HG03139 (cell line): ENCODE measurements around the gene BAHCC1.

ENCODE experiments used
- ATAC-seq: cut with Tn5 transposase; IDR thresholded peaks from one replicate; pipeline ENCODE4 v1.9.1; 2021; ENCODE audit not compliant: unreplicated experiment

The BAHCC1 gene

DNA sequence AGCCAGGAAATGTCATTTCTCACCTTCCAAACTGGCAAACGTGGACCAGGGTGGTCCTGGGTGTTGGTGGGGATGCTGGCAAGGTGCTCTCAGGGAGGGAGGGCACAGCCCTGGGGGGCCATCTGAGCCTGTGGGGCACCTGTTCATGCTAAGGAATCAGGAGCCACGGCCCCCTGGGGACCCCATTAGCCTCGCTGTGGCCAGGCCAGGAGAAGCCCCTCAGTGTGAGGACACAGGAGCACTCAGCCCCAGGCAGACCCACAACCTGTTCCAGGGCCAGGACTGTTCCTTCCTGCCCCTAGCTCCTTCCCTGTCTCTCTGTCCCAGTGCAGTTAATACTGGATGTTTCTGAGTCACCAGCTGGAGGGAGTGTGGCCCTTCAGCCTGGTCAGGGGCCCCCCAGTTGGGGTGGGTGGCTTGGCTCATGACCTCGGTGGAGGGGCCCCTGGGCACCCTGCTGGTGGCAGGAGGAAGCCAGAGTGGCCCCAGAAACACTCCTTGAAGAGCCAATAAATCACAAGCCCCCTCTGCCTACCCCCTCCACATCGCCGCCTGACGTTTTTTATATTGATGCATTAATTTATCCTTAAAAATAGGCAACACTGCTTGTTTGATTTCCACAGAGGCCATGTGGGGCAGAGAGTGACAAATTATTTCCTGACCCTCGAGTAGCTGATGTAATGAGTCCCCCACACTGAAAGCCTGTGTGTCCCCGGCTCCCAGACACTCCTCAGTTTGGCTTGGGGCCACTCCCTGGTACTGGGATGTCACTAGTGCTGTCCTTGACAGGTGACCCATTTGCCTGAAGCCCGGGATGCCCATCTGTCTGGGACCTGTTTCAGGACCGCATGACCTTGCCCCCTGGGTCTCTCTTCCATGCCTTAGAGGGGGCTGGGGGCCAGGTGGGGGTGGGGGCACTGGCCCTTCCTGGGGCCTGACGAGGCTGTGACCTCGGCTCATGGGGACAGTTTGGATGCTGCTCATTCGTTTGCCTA, 95.0 kb downstream of the BAHCC1 start:
- no peak for ATAC-seq

DNA sequence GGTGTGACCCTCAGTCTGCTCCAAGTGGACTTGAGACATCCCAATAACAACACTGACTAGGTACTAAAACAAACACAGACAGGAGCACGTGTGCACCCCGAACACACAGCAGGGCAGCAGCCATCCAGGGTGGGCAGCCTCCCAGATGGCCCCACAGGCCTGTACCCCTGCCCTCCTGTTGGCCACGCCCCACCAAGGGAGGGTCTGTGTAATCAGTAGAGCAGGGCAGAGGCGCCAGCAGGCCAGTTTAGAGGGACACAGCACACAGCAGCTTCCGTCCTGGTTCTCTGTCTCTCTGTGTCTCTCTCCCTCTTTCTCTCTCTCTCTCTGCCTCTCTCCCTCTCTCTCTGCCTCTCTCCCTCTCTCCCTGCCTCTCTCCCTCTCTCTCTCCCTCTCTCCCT, 95.9 kb downstream of the BAHCC1 start:
- ATAC-seq, result no peak

DNA sequence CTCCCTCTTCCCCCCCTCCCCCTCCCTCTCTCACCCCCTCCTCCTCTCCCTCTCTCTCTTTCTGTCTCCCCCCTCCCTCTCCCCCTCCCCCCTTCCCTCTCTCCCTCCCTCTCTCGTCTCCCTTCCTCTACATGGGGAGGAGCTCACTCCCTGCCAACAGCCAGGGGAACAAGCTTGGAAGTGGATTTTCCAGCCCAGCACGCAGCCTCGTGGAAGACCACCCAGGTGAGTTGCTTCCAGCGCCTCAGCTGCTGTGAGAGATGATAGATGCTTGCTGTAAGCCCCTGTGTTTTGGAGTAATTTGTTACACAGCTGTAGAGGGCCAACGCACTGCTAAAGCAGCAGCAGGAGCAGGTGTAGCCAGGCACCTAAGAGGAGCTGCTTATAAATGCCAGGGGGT, 96.5 kb downstream of the BAHCC1 start:
- ATAC-seq, result no peak

DNA sequence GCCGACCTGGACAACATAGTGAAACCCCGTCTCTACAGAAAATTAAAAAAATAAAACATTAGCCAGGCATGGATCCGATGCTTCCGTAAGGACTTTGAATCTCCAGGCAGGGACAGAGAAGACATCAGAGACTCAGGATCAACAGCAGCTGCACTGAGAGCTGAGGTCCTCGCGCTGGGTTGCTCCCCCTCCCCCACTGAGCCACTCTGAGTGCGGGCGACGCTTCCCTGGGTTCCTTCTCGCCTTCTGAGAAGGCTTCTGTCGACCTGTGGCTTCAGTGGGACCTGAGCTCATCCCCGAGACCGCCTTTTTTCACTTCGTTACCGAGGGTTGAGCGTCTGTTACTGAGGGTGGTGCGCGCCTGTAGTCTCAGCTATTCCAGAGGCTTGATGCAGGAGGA, 96.9 kb downstream of the BAHCC1 start:
- no peak for ATAC-seq

DNA sequence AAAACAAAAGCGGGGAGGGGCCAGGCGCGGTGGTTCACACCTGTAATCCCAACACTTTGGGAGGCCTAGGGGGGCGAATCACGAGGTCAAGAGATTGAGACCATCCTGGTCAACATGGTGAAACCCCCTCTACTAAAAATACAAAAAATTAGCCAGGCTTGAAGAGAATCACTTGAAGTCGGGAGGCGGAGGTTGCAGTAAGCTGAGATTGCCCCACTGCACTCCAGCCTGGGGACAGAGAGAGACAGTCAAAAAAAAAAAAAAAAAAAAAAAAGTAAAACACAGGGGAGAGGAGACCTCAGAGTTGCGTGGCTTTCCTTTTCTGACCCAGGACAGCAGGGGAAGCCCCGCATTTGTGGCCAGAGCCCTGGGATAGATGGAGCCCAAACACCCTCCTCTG, 97.4 kb downstream of the BAHCC1 start:
- ATAC-seq, result no peak

DNA sequence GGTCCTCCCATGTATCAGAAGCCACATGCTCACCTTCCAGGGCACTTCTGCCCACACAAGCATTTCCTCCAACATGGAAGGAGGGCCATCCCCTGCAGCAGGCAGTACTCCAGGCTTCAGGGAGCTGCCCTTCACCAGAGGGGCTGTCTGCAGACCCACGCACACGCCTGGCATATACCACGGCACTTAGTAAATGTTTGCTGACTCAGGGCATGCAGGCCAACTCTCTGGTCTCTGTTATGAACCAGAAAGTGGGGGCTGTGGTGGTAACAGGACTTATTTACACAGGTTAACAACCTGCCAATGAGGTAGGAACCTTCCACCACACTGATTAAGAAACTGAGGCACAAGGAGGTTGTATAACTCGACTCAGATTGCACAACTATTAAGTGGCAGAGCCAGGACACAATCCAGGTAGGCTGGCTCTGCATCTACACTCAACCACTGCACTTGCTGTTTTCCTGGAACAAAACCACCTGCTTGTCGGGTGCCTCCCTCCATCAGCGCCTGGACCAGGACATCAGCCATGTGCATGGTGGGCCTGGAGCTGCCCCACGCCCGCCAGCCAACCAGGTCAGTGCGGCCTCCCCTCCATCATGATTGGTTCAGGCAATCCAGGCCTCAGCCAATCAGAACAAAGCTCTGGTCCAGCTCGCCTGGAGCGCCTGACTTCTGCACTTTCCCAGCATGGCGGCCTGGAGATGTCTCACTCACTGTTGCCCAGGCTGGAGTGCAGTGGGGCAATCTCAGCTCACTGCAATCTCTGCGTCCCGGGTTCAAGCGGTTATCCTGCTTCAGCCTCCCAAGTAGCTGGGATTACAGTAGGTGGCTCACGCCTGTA, 98.2 kb downstream of the BAHCC1 start:
- ATAC-seq, result no peak

DNA sequence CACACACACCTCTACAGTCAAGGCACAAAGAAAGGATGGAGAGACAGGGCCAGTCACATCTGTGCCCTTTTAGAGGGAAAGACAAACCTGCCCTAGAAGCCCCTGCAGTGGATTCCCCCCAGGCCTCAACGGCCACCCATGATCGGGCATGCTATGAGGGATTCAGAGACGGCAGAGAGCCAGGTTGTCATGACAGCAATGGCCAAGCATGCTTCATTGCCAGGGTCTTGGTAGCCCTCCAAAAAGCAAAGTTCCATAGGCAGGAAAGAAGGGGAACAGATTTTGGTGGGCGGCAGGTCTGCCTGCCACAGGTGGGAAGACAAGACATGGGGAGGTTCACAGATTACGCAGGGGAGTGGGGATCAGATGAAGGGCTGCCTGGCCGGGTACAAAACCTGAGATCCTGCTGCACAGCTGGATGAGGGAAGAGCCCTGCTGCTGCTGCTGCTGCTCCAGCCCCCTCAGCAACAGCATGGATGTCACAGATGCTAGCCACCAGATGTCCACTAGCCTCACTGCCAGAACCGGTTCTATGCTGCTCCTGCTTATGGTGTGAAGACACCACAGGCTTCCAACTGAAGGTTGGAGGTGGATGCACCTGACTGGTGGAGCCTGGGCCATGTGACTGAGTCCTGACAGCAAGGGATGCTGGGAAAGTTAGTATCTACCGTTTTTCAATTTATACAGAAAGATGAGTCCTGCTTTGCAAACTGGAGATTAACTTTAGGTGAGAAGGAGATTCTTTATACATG, 99.5 kb downstream of the BAHCC1 start:
- no peak for ATAC-seq

DNA sequence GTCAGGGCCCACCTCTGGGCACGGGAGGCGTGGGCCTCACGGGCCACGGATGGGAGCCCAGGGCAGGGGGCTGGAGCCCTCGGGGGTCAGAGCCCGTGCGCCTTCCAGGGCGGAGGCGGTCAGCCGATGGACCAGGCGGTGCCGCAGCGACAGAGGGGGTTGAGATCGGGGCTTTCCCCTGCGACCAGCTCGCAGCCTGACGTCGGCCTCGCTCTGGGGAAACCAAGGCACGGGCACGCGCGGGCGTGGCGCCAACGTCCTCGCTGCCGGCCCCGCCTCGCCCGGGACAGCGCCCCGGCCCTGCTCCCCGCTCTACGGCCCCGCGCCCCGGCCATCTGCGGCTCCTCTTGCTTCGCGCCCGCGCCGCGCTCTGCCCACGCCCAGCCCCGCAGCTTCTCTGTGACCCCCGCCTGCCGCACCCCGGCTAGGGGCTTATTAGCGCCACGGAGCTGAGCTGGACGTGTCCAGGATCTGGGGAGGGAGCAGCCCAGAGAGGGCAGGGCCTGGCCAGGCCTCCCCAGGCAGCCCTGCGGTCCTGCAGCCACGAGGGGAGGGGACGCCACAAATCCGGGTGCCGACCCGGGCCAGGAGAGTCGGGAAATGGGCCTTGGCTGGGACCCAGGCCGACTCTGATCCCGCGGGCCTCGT, 103.8 kb downstream of the BAHCC1 start:
- no peak for ATAC-seq

DNA sequence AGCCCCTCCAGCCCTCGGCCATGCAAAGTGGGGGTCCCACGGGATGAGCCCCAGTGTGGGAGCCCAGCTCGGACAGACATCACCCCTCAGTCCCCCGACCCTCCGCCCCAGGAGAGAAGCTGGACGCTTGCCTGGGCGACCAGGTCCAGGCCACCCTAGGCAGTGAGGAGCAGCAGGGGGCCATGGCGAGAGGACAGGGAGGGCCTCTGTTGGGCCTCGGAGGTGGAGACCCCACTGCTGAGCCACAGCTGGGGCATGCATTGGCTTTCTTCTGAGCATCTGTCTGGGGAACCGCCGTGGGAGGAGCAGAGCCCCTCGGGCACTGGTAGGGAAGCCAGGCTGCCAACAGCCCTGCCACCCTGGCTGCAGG, 104.3 kb downstream of the BAHCC1 start:
- no peak for ATAC-seq

DNA sequence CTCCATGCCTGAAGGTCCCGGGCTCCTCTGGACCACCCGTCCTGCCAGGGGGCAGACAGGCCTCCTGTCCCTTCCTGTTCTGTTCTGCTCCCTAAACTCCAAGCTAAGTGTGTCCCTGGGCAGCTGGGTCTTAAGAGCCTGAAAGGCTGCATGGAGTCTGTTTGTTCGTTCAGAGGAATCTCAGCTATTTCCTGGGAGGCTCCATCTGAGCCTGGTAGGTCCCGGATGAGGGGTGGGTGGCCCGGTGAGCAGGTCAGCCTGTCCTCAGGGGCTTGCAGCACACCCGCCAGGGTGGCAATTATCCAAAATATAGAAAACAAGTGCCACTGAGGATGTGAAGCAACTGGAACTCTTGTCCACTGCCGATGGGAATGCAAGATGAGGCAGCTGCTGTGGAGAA, 104.8 kb downstream of the BAHCC1 start:
- ATAC-seq, result no peak

DNA sequence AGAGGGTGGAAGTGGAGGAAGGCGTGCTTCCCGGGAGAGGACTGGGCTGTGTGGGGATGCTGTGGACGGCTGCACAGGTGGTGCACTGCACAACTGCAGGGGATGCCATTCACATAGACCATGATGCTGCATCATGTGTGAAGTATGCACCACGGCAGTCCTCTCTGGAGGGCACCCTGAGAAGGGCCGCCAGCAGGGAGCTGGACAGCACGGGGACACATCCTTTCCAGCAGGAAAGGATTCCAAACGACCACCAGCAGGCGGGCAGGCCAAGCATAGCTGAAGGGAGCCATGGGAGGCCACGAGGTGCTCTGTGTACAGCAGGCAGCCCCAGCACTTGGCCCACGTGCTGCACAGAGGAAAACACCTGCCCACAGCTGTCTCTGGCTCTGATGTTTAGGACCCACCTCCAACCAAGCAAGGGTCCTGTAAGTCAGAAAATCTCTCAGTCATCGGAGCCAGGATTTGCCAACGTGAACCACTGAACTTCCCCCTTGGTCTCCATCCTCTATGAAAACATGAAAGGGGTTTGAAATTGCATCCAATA, 107.3 kb downstream of the BAHCC1 start:
- no peak for ATAC-seq

DNA sequence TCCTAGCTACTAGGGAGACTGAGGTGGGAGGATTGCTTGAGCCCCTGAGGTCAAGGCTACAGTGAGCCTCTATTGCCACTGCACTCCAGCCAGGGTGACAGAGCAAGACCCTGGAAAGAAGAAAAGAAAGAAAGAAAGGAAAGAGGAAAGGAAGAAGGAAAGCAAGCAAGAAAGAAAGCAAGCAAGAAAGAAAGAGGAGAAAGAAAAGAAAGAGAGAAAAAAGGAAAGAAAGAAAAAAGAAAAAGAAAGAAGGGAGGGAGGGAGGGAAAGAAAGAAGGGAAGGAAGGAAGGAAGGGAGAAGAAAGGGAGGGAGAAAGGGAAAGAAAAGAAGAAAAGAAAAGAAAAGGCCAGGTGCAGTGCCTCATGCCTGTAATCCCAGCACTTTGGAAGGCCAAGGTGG, 108.4 kb downstream of the BAHCC1 start:
- no peak for ATAC-seq

DNA sequence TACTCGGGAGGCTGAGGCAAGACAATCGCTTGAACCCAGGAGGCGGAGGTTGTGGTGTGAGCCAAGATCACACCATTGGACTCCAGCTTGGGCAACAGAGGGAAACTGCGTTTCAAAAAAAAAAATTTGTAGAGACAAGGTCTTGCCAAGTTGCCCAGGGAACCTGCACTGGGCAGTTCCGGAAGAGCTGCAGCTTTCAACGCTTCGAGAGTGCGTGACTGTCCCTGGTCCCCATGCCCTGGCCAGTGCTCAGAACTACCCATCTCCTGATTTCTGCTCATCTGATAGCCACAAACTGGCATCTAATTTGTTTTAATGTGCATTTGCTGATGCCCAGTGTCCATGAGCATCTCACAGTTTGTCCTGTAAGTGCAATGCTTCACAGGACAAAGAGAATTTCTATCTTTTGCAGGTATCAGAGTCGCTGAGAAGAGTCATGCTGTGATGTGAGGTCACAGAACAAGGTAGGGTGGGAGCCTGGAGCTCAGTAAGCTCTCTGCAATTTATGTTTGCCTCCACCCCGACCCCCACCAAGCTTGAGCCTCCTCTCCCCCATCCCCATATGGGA, 113.5 kb downstream of the BAHCC1 start:
- ATAC-seq, result no peak

DNA sequence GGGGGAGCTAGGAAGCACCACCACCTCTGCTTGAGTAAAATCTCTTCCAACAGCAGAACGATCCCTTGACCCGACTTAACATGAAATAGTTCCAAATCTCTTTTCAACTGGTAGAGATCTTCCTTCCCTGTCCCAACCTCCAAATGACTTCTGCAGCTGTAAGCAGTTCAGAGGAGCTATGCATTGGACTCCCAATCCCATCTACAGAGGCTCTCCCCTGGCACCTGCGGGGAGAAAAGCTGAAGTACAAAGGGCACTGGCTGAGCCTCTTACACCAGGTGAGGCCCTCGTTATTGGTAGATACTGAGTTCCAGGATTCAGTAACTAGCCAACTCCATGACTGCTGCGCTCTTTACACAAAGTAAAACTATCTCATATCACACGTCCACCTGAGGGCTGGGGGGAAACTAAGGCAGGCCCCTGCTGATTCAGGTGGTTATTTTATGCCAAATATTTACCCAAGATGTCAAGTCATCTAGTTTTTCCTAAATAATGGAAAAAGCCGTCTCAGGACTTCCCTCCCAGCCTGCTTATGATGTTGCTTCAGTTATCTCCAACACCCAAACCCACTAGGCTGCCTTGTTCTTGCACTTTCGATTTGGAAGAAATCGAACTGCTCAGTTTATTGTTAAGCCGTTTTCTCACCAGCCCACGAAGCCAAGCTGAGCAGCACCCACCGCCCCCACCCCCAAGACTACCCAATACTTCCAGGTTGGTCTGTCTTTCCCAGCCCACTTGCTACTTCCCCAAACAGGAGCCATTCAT, 114.1 kb downstream of the BAHCC1 start:
- no peak for ATAC-seq

DNA sequence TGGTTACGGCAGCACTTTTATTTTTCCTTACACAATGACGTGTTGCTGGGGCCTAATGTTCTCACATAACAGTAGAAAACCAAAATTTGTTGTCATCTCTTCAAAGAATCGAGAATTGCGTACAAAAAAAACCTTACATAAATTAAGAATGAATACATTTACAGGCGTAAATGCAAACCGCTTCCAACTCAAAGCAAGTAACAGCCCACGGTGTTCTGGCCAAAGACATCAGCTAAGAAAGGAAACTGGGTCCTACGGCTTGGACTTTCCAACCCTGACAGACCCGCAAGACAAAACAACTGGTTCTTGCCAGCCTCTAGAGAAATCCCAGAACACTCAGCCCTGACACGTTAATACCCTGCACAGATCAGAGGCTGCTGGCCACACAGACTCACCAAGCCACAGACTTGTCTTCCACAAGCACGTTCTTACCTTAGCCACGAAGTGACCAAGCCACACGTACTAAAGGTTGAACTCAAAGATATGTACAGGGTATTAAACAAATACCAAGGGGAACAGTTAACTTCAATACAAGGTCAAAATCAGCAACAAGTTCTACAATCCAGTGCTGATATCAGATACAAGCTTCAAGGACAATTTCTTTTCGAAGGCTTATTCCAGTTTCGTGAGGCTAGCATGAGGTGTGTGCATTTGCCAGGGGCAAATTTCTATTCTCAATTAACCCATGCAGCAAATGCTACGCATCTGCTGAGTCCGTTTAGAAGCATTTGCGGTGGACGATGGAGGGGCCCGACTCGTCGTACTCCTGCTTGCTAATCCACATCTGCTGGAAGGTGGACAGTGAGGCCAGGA, 114.9 kb downstream of the BAHCC1 start:
- ATAC-seq, result no peak

DNA sequence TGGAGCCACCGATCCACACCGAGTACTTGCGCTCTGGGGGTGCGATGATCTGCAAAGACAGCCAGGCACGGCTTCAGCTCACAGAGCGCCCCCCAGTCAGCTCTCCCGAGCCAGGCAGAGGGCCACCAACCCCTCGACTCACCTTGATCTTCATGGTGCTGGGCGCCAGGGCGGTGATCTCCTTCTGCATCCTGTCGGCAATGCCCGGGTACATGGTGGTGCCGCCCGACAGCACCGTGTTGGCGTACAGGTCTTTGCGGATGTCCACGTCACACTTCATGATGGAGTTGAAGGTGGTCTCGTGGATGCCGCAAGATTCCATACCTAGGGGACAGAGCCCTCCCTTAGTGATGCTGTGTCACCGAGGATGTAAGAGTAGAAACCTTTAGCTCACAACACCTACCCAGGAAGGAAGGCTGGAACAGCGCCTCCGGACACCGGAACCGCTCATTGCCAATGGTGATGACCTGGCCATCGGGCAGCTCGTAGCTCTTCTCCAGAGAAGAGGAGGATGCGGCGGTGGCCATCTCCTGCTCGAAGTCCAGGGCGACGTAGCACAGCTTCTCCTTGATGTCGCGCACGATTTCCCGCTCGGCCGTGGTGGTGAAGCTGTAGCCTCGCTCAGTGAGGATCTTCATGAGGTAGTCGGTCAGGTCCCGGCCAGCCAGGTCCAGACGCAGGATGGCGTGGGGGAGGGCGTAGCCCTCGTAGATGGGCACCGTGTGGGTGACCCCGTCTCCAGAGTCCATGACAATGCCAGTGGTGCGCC, 115.7 kb downstream of the BAHCC1 start:
- ATAC-seq, result no peak

DNA sequence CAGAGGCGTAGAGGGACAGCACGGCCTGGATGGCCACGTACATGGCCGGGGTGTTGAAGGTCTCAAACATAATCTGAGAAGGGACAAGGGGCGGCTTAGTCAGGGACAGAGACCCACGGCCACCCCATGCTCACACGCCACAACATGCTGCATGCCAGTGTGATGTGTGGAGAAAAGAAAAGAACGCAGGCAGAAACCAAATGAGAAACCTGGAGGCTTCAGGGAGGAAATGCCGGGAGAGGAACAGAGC, 116.2 kb downstream of the BAHCC1 start:
- no peak for ATAC-seq
